DMS53 treated with DMSO at 0.1 percent for 48 hours (cell line): ENCODE data around the gene RAB28.

Experiments used
- DNase-seq: peaks from one replicate; lab custom pipeline; 2025; ENCODE audit not compliant: unreplicated experiment; lab: John Stamatoyannopoulos, UW

RAB28 gene

DNA sequence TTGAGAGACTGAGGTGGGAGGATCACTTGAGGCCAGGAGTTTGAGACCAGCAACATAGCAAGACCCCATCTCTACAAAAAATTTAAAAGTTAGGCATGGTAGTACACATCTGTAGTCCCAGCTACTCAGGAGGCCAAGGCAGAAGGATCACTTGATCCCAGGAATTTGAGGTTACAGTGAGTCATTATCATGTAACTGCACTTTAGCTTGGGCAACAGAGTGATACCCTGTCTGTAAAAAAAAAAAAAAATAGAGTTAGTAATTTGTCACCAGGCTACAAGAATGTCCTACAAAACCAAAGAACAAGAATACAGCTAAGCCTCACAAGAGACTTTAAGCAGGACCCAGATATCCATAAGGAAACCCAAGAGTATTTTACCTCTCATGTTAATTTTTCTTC is 27.0 kb upstream of the RAB28 start:
- DNase-seq = no peak

DNA sequence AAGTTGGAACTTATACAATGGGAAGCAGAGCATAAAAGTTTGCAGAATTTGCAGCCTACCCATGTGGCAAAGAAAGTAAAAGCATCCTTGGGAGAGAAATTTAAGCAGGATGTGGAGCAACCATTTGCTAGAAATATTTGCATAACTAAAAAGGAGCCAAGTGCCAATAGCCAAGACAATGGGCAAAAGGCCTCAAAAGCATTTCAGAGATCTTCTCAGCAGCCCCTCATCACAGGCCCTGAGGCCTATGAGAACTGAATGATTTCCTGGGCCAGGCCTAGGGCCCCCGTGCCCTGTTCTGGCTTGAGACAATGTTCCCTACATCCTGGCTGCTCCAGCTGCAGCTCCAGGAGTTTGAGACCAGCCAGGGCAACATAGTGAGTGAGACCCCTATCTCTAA is 25.3 kb upstream of the RAB28 start:
- no peak for DNase-seq

DNA sequence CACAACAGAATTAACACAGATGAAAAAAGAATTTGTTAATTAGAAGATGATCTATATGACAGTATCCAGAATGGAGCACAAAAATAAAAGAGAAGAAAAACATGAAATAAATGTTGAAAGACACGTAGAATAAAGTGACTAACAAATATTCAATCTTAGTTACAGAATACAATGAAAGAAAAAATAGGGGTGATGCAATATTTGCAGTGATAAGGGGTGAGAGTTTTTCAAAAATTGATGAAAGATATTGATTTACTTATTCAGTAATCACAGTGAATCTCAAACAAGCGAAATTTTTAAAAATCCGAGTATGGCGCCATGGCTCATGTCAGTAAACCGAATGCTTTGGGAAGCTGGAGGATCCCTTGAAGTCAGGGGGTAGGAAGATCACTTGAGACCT is 20.2 kb upstream of the RAB28 start:
- DNase-seq = no peak

DNA sequence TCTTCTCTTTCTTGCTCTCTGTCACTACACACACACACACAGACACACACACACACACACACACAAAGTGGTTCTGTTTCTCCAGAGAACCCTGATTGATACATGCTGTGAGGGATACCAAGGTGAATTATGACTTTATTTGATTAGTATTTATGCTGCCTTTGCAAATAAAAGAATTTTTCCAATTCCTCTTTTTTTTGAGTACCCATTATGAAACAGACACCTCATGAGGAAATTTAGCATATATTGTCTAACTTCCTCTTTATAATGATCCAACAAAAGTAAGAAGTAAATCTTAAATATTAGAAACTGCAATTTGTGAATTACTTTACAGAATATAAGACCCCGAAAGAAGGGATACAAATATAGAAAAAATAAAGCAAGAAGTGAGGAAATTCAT is 14.3 kb upstream of the RAB28 start:
- DNase-seq = no peak

DNA sequence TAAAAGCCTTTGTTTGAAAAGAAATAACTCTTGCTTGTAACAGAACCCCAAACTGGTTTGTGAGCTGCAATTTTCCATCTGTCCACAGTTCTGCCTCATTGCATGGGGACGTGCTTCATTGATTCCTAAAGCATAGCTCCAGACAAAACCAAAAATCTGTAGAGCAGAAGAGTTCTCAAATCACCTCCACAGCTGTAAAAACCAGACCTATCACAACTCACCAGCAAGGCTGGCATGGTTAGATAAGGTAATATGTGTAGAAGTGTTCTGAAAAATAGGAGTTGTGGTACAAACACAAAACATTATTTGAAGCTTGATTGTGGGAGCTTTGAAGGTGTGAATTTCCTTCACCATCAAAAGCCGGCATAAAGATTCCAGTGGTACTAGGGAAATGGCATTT is 12.5 kb upstream of the RAB28 start:
- no peak for DNase-seq

DNA sequence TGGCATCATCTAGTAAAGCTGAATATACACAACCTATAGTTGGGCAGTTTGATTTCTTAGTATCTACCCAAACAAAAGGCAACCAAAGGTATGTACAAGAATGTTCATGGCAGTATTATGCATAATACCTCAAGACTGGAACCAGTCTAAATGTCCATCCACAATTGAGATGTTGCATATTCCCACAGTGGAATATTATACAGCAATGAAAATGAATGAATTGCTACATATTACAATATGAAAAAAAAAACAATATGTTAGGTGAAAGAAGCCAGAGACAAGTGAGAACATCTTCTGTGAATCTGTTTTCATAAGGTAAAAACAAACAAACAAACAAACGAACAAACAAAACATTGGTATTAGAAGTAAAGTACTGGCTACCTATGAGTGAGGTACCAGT is 11.6 kb upstream of the RAB28 start:
- DNase-seq = no peak

DNA sequence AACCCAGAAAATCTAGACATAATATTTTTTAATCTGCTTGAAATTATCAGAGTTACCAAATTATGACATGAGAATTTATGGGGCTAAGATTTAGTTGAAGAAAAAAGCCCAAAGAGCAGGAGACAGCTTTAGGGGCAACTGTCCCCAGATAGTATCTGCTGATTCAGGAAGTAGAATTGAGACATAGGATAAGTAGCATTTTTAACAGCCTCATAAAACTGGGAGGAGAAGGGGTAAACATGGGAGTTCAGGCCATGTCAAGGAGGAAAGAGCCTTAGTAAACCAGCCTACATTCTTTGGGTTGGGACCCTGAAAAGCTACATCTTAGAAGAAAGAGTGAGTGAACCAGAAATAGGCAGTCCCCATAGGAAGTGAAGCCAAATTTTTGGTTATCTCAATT is 9.7 kb upstream of the RAB28 start:
- no peak for DNase-seq

DNA sequence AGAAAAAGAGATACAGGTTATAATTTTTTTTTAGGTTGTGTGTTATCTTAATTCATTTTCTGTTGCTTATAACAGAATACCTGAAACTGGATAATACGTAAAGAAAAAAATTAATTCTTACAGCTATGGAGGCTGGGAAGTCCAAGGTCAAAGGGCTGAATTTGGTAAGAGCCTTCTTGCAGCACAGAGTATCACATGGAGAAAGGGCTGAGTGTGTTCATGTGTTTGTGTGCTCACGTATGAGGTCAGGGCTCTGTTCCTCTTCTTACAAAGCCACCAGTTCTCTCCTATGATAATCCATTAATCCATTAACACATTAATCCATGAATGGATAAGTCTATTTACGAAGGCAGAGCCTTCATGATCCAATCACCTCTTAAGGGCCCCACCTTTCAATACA is 8.6 kb upstream of the RAB28 start:
- no peak for DNase-seq

DNA sequence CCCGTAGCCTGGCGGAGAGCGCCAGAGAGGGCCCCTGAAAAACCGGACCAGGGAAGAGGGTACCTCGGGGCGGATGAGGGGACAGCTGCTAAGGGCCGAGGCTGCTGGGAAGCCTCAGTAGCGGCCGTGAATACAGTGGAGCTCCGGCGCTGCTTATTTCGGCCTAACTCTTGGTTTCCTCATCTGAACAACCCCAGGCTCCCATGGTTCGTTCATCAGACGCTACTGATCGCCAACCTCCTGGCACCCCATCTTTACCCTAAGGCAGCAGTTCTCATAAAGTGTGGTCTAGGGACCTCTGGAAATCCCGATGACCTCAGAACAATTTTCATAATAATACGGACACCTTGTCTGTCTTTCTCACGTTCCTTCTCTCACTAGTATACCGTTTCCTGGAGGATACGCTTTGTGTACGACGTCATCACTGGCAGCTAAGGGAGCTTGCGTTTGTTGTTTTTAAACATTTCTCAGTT is 645 bp upstream of the RAB28 start:
- DNase-seq = peak; percentile 78

DNA sequence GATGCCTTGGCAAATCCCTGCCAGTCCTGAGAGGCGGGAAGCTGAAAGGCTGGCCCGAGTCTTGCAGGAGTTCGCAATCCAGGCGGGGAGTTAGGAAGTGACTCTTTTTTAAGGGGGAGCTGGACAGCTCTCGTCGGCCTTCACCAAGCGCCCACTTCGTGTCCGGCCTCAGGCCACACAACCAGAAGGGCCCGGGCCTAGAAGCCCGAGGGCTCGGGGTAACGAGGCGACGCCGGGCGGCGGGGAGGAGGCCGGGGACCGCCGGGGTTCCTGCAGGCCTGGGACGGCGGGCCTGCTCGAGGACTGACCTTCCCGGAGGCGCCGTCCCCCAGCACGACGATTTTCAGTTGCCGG is 395 bp downstream of the RAB28 start:
- peak; percentile 30 for DNase-seq

DNA sequence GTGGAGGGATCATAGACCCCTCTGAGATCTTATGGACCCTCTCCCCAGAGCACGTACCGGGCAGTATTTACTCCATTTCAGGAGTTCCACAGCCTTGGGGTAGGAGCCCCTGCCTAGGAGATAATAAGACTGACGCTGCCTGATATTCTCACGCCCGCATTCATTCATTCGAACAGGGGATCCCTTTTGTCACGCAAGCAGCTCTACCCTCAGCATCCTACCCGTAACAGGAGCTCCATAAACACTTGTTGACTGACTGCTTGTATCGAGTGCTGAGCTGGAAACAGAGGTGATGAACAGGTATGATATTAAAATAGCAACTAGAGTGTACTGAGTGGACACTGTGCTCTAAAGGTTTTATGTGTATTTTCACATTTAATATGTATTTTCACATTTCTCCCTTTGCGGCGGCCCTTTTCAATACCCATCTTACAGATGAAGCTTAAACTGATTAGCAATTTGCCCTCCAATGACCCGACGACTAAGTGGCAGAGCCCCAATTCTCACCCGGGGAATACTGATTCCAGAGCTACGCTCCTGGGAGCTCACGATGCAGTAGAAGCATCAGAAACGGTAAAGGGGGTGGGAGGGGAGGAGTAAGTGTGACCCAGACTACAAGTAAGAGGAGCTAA is 888 bp downstream of the RAB28 start:
- peak; percentile 36 for DNase-seq

DNA sequence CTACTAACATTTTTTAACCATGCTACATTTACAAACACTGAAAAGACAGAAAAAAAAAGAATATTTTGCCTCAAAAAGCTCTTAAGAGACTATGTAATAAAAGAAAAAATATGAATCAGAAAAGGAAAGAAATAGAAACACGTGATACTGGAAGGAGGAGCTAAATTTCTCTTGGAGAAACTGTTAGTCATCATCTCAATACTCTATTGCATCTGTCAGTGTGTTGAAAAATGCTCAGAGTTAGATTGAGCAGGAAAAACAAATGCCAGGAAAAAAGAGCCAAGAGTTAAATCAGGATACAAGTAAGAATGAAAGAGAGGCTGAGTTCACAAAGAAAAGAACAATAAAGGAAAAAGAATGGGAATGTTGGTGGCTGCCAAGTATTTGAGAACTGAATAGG is 2.6 kb downstream of the RAB28 start:
- no peak for DNase-seq

DNA sequence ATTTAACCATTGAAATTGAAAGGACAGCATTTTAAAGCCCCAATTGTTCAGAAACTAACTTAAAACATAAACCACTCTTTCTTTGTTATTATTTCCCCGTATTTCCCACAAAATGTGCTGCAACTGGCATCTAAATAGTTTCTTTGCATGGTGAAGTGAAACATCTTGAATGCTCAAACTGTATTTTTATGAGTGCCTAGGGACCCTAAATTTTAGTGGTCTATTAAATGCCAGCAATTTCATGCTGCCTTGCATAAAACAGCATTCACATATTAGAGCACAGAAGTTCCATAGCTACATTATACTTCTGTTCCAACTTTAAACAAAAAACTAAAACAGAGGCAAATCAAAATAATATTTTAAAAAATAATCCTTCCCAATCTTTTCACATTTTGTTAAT is 5.4 kb downstream of the RAB28 start:
- no peak for DNase-seq

DNA sequence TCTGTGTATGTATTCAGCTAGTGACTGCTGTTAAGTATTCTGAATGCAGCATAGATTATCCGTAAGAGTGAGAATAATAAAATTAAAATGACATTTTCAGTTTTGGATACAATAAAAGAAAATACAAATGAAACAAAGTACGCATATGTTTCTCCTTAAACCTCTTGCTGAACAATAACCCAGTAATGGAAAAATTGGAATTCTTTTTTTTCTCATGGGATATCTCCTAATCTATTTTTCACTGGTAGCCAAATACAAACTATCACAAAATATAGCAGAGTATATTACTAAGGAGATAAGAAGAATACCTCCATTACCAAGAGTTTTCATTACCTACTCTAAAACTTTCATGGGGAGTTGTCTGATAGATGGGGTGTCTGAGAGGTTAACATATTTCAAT is 6.0 kb downstream of the RAB28 start:
- no peak for DNase-seq

DNA sequence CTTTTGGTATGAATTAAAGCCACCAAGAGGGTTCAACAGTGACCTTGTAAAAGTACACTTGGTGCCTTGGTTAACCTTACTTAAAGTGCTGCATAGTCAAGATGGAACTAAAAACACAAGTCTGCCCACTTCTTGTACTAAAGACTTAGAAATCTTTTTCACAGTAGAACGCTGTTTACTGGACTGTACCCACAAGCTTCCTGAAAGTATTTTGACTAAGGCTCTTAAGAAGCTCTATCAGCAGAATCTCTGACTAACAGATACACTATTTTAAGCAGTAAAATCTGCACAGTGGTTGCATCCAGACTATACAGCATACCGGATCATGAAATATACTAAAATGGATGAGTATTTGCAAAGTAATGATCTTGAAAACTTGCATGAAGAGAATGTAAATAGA is 7.2 kb downstream of the RAB28 start:
- no peak for DNase-seq

DNA sequence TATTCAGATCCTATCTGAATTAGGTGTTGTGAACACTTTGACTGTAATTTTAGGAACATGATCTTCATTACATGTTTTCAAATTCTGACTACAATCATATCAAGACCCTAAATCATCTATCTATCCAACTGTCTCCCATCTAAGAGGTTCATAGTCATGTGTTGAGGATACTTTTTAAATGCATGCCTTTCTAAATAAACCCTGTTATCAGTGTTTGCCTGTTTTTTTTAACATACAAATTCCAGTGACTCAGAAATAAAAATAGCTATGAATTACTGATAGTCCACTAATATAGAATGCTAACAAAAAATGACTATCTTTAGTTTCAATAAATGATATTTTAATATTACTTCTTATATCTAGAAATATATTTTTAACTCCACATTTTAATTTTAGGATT is 8.0 kb downstream of the RAB28 start:
- DNase-seq = no peak

DNA sequence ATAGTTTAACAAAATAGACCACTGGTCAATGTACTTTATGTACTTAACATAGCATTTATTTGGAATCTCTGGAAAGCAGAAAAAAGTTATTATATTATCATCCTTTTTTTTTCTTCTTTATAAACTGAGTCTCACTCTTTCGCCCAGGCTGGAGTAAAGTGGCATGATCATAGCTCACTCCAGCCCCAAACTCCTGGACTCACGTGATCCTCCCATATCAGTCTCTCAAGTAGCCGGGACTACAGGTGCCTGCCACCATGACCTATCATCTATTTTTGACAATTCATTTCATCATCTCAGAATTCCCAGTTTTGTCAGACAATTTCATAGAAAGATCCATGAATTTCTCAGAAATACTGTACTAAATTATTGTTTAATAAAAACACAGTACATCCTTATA is 12.7 kb downstream of the RAB28 start:
- no peak for DNase-seq

DNA sequence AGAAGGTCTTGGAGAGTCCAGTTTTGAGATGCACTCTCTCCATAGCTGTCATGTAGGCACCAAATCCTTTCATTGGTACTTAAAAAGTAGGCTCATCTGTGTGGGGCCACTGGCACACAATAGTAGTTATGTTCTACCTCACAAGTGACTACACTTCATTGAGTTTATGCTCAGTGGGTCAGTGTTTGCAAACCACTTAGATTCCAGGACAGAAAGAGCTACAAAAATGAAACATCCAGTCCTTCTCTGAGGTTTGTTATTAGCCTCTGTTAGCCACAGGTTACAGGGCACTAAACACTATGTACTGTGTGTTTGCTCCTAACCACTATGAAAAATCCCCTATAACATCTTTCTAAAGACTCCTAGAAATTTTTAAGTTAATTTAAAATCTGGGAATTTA is 13.8 kb downstream of the RAB28 start:
- DNase-seq = no peak

DNA sequence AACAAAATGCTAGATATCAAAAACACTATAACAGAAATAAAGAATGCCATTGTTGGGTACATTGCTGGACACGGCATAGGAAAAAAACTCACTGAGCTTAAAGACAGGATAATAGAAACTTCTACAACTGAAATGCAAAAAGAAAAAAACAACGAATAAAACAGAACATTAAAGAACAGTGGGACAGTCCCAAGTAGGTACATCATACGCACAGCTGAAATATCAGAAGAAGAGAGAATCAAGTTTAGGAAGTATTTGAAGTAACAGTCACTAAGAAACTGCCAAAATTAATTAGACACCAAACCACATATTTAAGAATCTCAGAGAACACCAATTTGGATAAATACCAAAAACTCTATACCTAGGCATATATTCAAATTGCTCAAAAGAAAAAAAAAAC is 19.2 kb downstream of the RAB28 start:
- no peak for DNase-seq

DNA sequence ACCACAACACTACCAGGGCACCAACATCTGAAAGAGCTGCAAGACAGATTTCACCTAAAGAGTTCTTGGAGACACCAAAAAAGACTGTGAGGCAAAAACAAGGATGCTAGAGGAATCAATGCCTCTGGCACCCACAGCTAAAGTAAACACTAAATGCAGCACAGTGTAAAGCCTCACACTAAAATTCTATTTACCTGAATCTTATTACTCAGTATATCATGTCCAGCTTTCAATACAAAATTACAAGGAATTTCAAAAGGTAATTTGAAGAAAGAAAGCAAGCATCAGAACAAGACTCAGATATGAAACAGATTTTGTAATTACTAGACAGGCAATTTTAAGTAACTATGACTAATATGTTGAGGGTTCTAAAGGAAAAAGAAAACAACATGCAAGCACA is 19.6 kb downstream of the RAB28 start:
- no peak for DNase-seq

DNA sequence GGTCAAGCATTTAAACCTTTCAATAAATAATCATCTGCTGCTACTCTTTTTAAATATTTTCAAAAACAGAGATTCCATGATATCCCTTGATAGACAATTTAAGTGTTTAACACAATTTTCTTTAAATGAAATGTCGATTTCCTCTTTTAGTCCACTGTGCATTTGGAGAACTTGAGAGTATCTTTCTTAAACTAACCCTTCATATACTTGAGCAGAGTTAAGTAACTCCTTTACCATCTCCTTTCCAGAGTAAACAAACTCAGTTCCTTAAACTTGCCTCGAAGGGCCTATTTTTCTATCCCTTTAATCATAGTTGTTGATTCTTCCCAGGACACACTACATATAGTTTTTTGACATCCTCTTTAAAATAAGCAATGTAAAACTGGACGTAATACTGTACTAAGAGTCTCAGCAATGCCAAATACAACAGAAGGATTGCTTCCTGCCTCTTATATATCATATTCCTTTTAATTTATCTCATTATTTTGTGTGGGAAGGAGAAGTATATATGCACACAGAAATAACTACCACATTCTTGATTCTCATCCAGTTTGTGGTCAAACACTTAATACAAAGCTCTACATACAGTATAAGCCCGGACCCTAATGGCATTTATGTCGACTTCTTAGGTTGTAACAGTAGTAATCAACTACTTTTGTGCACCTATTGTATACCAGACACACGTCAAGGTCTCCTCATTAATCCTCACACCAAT is 22.8 kb downstream of the RAB28 start:
- DNase-seq = no peak

DNA sequence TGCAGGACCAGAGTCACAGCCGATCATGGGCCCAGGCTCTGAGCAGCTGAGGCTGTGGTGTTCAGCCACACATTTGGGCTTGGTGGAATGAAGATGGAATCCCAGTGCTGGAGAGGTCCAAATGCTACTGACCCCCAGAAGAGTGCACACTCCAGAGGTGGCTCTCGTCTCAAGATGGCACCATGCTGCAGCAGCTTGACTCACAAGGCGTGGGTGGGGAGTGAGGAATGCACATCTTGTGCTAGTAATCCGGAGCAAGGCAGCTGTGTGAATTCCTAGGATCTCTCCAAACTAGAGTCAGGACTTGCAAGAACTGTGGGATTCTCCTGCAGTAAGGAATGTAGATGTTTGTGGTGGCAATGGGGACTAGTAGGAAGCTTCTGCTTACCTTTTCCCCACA is 28.7 kb downstream of the RAB28 start:
- no peak for DNase-seq

DNA sequence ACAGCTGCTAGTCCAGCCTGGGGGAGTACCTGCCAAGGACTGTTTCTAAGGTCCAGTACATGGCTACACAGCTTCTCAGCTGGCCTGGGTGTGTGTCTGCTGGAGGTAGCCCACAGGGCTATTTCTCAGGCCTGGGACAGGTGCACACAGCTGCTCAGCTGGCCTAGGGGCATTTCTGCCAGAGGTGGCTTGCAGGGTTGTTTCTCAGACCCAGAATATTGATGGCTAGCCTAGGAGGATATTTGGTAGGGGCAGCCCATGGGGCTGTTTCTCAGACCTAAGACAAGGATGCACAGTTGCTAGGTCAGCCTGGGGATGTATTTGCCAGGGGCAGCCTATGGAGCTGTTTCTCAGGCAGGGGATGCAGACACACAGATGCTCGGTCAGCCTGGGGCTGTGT is 29.4 kb downstream of the RAB28 start:
- no peak for DNase-seq
